Hepatocyte (in vitro differentiated cells): ENCODE results near the gene CACNA1C.

Source experiments
- EZH2 ChIP-seq: fragments of 200-600 bp; sonication (generic); IDR thresholded peaks from 2 replicates; pipeline ENCODE4 v1.6.1; 2016; ENCODE audit warnings: antibody characterized with exemption, mild to moderate bottlenecking, borderline replicate concordance
- EZH2phosphoT487 ChIP-seq: fragments of 200-600 bp; sonication (generic); IDR thresholded peaks from one replicate; pipeline ENCODE4 v1.6.1; 2018; ENCODE audit warnings: antibody characterized with exemption, mild to moderate bottlenecking, low read depth, moderate library complexity; ENCODE audit not compliant: unreplicated experiment, severe bottlenecking
- TF ChIP-seq, protein P1 (sequence below): fragments of 200-600 bp; sonication (generic); IDR thresholded peaks from 2 replicates; pipeline ENCODE4 v1.5.1; 2016; ENCODE audit warnings: antibody characterized with exemption, mild to moderate bottlenecking; ENCODE audit not compliant: poor library complexity

DNA sequence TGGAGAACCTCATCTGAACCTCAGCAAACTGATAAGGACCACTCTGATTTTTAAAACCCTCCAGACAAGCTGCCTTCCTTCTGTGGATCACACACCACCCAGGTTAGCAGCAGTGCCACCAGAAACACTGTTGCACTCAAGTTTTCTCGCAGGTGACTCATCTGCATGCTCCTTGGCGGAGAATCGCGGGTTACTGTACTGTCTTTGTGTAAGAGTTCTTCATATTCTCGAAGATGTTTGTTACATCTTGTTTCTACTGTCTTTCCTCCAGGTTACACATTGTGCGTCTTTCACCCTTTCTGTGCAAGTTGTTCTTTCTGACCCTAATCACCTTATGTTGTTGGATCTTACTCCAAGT is 331.2 kb downstream of the CACNA1C start:
- TF ChIP-seq EZH2, result no peak
- TF ChIP-seq, protein P1, sequence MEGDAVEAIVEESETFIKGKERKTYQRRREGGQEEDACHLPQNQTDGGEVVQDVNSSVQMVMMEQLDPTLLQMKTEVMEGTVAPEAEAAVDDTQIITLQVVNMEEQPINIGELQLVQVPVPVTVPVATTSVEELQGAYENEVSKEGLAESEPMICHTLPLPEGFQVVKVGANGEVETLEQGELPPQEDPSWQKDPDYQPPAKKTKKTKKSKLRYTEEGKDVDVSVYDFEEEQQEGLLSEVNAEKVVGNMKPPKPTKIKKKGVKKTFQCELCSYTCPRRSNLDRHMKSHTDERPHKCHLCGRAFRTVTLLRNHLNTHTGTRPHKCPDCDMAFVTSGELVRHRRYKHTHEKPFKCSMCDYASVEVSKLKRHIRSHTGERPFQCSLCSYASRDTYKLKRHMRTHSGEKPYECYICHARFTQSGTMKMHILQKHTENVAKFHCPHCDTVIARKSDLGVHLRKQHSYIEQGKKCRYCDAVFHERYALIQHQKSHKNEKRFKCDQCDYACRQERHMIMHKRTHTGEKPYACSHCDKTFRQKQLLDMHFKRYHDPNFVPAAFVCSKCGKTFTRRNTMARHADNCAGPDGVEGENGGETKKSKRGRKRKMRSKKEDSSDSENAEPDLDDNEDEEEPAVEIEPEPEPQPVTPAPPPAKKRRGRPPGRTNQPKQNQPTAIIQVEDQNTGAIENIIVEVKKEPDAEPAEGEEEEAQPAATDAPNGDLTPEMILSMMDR, result no peak
- TF ChIP-seq EZH2phosphoT487, result no peak
